Fibroblast of lung (primary cell): Measurements from ENCODE around the gene YRDC. TPM values are rescaled to one million over a fixed set of nuclear protein-coding genes. Genes with fewer than 3 reads are reported as not detected.

Experiments used
- DNase-seq, 2 donors: peaks; one replicate each; pipeline versions ENCODE4 v3.0.0 to v3.0.0-alpha.2; 2010; ENCODE audit warnings: low read depth in 2 of 2
- H2AFZ ChIP-seq: 2 replicates; pipeline ENCODE4 v1.5.1; 2012; ENCODE audit warnings: low read length, control low read depth, inconsistent platforms
- H3K27ac ChIP-seq: 2 replicates; pipeline ENCODE4 v1.5.1; 2011; ENCODE audit warnings: low read length, control low read depth; ENCODE audit not compliant: insufficient read depth
- H3K27me3 ChIP-seq: 2 replicates; pipeline ENCODE4 v1.5.1; 2011; ENCODE audit warnings: mild to moderate bottlenecking, low read length; ENCODE audit not compliant: control insufficient read depth, insufficient read depth
- H3K36me3 ChIP-seq: 2 replicates; pipeline ENCODE4 v1.5.1; 2011; ENCODE audit warnings: low read length; ENCODE audit not compliant: control insufficient read depth, insufficient read depth
- H3K4me1 ChIP-seq: 2 replicates; pipeline ENCODE4 v1.5.1; 2011; ENCODE audit warnings: low read length; ENCODE audit not compliant: control insufficient read depth, insufficient read depth; ENCODE audit errors: extremely low read depth
- H3K4me2 ChIP-seq: 2 replicates; pipeline ENCODE4 v1.5.1; 2011; ENCODE audit warnings: low read length, control low read depth; ENCODE audit not compliant: insufficient read depth; ENCODE audit errors: extremely low read depth
- H3K4me3 ChIP-seq, 4 experiments: fragments of 200-600 bp in 1 of 4; sonication (generic) in 1 of 4; replicated peaks in 1 of 4; 2 replicates each; pipeline ENCODE4 v1.5.1; 2011 to 2016; ENCODE audit warnings: low read length in 4 of 4, low read depth in 3 of 4, mild to moderate bottlenecking in 3 of 4, control low read depth in 2 of 4, inconsistent platforms in 1 of 4, mixed read lengths in 1 of 4; ENCODE audit not compliant: insufficient read depth in 1 of 4; ENCODE audit errors: control extremely low read depth in 1 of 4
- H3K79me2 ChIP-seq: 2 replicates; pipeline ENCODE4 v1.5.1; 2012; ENCODE audit warnings: mild to moderate bottlenecking, low read length, inconsistent platforms; ENCODE audit not compliant: control insufficient read depth, insufficient read depth
- H3K9ac ChIP-seq: 2 replicates; pipeline ENCODE4 v1.5.1; 2011; ENCODE audit warnings: mild to moderate bottlenecking, low read length, control low read depth; ENCODE audit not compliant: insufficient read depth
- H3K9me3 ChIP-seq: 2 replicates; pipeline ENCODE4 v1.5.1; 2012; ENCODE audit warnings: low read depth, low read length; ENCODE audit not compliant: control insufficient read depth, insufficient read depth
- H4K20me1 ChIP-seq: 2 replicates; pipeline ENCODE4 v1.5.1; 2011; ENCODE audit warnings: low read length; ENCODE audit not compliant: control insufficient read depth, insufficient read depth; ENCODE audit errors: extremely low read depth
- EZH2 ChIP-seq: IDR thresholded peaks from 2 replicates; pipeline ENCODE4 v1.5.1; 2012; ENCODE audit warnings: low read length, control low read depth, mild to moderate bottlenecking; ENCODE audit errors: missing control alignments
- polyA plus RNA-seq, 2 donors: library from polyadenylated mRNA; depleted of rRNA in 1 of 2; stranded (reverse) in 1 of 2; unstranded in 1 of 2; fragments of >200 nt; gene quantifications; 2 replicates each; pipeline ENCODE4 v1.2.1, GENCODE V29; 2011 to 2012; ENCODE audit warnings: missing spikeins in 1 of 2
- total RNA-seq: library from RNA; depleted of rRNA; stranded (reverse); fragments of >200 nt; gene quantifications from 2 replicates; pipeline ENCODE4 v1.2.1, GENCODE V29; 2014
- TF ChIP-seq, protein P1 (sequence below), 2 donors: IDR thresholded peaks in 1 of 2; conservative IDR thresholded peaks in 1 of 2; 1 replicate in 1 of 2; 2 replicates in 1 of 2; pipeline ENCODE4 v1.5.1; 2011 to 2012; ENCODE audit warnings: low read length in 2 of 2, control low read depth in 1 of 2, inconsistent platforms in 1 of 2, low read depth in 1 of 2, mild to moderate bottlenecking in 1 of 2

The YRDC gene
- total and polyA plus RNA-seq, 2 donors (not counting 1 experiment from before 2014, with no cell fraction given), result 9.9 to 14.0 TPM

DNA sequence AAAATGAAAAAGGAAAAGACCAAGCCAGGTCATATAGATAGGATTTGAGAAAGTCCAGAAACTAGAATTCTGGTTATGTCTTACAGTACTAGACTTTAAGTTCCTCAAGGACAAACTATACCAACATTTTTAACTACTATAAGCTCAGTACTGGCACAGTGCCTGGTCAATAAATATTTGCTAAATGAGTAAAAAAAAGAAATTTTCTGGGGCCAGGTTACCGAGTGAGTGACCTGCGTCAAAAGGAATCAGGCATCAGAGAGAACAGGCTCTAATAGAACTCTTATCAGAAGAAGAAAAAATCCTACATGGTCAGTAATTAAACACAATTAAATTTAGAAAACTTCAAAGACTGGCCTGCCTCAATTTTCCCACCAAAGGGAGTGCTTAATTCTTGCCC lies 23.8 kb upstream of the YRDC start:
- H3K79me2 ChIP-seq, result no peaks in the 10 kb centered on the region
- H3K27ac ChIP-seq, result no peak overlapping the region
- TF ChIP-seq, protein P1, sequence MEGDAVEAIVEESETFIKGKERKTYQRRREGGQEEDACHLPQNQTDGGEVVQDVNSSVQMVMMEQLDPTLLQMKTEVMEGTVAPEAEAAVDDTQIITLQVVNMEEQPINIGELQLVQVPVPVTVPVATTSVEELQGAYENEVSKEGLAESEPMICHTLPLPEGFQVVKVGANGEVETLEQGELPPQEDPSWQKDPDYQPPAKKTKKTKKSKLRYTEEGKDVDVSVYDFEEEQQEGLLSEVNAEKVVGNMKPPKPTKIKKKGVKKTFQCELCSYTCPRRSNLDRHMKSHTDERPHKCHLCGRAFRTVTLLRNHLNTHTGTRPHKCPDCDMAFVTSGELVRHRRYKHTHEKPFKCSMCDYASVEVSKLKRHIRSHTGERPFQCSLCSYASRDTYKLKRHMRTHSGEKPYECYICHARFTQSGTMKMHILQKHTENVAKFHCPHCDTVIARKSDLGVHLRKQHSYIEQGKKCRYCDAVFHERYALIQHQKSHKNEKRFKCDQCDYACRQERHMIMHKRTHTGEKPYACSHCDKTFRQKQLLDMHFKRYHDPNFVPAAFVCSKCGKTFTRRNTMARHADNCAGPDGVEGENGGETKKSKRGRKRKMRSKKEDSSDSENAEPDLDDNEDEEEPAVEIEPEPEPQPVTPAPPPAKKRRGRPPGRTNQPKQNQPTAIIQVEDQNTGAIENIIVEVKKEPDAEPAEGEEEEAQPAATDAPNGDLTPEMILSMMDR (conservative IDR thresholded peaks at IDR 0.05 in 1 of 2, IDR thresholded peaks at IDR 0.05 in 1 of 2; ENCODE audit: low read depth in 1 of 2, low read length in 2 of 2), result no peak
- TF ChIP-seq EZH2, result no peak
- H3K9me3 ChIP-seq, result no peaks in the 10 kb centered on the region
- no peaks in the 10 kb centered on the region for H4K20me1 ChIP-seq
- no peak overlapping the region for H3K4me2 ChIP-seq
- no peak for DNase-seq
- H2AFZ ChIP-seq, result no peak overlapping the region
- no peaks in the 10 kb centered on the region for H3K27me3 ChIP-seq
- H3K9ac ChIP-seq, result no peak overlapping the region
- no peaks in the 10 kb centered on the region for H3K4me1 ChIP-seq
- H3K4me3 ChIP-seq, result no peak overlapping the region
- H3K36me3 ChIP-seq, result peaks cover 3% of the 10 kb centered on the region

DNA sequence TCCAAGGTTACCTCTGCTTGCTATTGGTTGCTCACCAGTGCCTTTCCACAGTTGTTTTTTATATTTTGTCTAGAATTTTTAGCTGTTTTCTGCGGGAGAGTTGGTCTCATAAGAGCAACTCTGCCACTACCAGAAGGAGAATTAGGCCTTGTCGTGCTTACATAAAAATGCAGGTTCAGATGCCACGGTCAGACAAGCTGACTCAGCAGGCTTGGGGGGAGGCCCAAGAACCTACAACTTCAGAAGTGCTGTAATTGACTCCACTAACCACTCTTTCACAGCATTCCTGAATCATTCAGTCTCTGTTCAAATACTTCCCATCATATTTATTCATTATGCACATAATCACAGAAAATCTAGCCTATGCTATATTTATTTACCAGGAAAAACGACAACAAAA lies 23.1 kb upstream of the YRDC start:
- no peak overlapping the region for H3K27ac ChIP-seq
- H4K20me1 ChIP-seq, result no peaks in the 10 kb centered on the region
- peaks cover 5% of the 10 kb centered on the region for H3K36me3 ChIP-seq
- H3K4me3 ChIP-seq, result no peak overlapping the region
- H3K9ac ChIP-seq, result no peak overlapping the region
- no peaks in the 10 kb centered on the region for H3K79me2 ChIP-seq
- no peak overlapping the region for H3K4me2 ChIP-seq
- no peaks in the 10 kb centered on the region for H3K9me3 ChIP-seq
- TF ChIP-seq EZH2, result no peak
- TF ChIP-seq, protein P1 (conservative IDR thresholded peaks at IDR 0.05 in 1 of 2, IDR thresholded peaks at IDR 0.05 in 1 of 2; ENCODE audit: low read depth in 1 of 2, low read length in 2 of 2), result no peak
- no peaks in the 10 kb centered on the region for H3K4me1 ChIP-seq
- DNase-seq, result no peak
- no peaks in the 10 kb centered on the region for H3K27me3 ChIP-seq
- H2AFZ ChIP-seq, result no peak overlapping the region

DNA sequence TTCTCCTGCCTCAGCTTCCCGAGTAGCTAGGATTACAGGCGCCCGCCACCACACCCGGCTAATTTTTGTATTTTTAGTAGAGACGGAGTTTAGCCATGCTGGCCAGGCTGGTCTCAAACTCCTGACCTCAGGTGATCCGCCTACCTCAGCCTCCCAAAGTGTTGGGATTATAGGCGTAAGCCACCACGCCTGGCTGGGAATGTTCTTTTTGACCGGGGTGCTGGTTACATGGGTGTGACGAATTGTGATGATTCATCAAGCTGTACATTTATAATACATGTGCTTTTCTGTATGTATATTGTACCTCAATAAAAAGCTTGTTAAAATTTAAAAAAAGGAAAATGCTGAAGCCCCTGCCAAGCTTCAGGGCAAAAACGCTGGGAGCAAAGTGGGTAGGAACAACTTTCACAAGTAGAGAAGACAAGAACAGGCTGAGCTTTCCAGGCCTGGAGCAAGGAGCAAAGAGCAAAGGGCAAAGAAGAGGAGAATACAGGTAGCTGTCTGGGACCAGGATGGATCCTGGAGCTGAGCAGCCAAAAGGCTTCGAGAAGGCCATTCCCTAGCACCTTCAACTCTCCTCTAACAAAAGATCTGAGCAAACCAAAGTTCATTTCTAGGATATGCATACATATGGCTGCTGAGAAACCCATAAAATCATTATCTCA lies 20.5 kb upstream of the YRDC start:
- no peaks in the 10 kb centered on the region for H4K20me1 ChIP-seq
- no peak overlapping the region for H3K4me2 ChIP-seq
- no peaks in the 10 kb centered on the region for H3K79me2 ChIP-seq
- no peak for DNase-seq
- no peak overlapping the region for H3K4me3 ChIP-seq
- H3K36me3 ChIP-seq, result peaks cover 3% of the 10 kb centered on the region
- no peaks in the 10 kb centered on the region for H3K9me3 ChIP-seq
- H3K9ac ChIP-seq, result no peak overlapping the region
- no peaks in the 10 kb centered on the region for H3K4me1 ChIP-seq
- no peak overlapping the region for H2AFZ ChIP-seq
- H3K27me3 ChIP-seq, result no peaks in the 10 kb centered on the region
- TF ChIP-seq, protein P1 (conservative IDR thresholded peaks at IDR 0.05 in 1 of 2, IDR thresholded peaks at IDR 0.05 in 1 of 2; ENCODE audit: low read depth in 1 of 2, low read length in 2 of 2), result no peak
- no peak for TF ChIP-seq EZH2
- H3K27ac ChIP-seq, result no peak overlapping the region
